Smooth muscle cell (in vitro differentiated cells): ENCODE data around the gene KCNB1. TPM values are rescaled to one million over a fixed set of nuclear protein-coding genes. Genes with fewer than 3 reads are reported as not detected.

Experiments
- DNase-seq: peaks from one replicate; lab custom pipeline; 2025; ENCODE audit not compliant: unreplicated experiment; lab: John Stamatoyannopoulos, UW
- H2AFZ ChIP-seq: fragments of 200-600 bp; sonication (generic); 2 replicates; pipeline ENCODE4 v1.6.0; 2016; ENCODE audit warnings: antibody characterized with exemption, low read depth, mild to moderate bottlenecking
- H3F3A ChIP-seq: fragments of 200-600 bp; sonication (generic); 2 replicates; pipeline ENCODE4 v1.6.0; 2017; ENCODE audit warnings: antibody characterized with exemption, low read depth
- H3K27ac ChIP-seq: fragments of 200-600 bp; sonication (generic); 2 replicates; pipeline ENCODE4 v1.5.1; 2016; ENCODE audit warnings: low read depth, mild to moderate bottlenecking
- H3K27me3 ChIP-seq: fragments of 200-600 bp; sonication (generic); 2 replicates; pipeline ENCODE4 v1.6.1; 2016; ENCODE audit warnings: low read depth, mild to moderate bottlenecking
- H3K36me3 ChIP-seq: fragments of 200-600 bp; sonication (generic); 2 replicates; pipeline ENCODE4 v1.5.1; 2016; ENCODE audit warnings: low read depth
- H3K4me1 ChIP-seq: fragments of 200-600 bp; sonication (generic); 2 replicates; pipeline ENCODE4 v1.5.1; 2016; ENCODE audit warnings: low read depth
- H3K4me2 ChIP-seq: fragments of 200-600 bp; sonication (generic); 2 replicates; pipeline ENCODE4 v1.6.0; 2016; ENCODE audit warnings: mild to moderate bottlenecking
- H3K4me3 ChIP-seq: fragments of 200-600 bp; sonication (generic); 2 replicates; pipeline ENCODE4 v1.5.1; 2016; ENCODE audit warnings: mild to moderate bottlenecking
- H3K79me2 ChIP-seq: fragments of 200-600 bp; sonication (generic); 2 replicates; pipeline ENCODE4 v1.6.0; 2016; ENCODE audit warnings: low read depth, mild to moderate bottlenecking
- H3K9ac ChIP-seq: fragments of 200-600 bp; sonication (generic); 2 replicates; pipeline ENCODE4 v1.6.0; 2016; ENCODE audit warnings: low read depth
- H3K9me3 ChIP-seq: fragments of 200-600 bp; sonication (generic); replicated peaks from 2 replicates; pipeline ENCODE4 v1.5.1; 2016; ENCODE audit warnings: low read depth
- H4K20me1 ChIP-seq: fragments of 200-600 bp; sonication (generic); 2 replicates; pipeline ENCODE4 v1.6.0; 2016; ENCODE audit warnings: low read depth
- CTCF ChIP-seq: fragments of 200-600 bp; sonication (generic); IDR thresholded peaks from 2 replicates; pipeline ENCODE4 v1.5.1; 2017; ENCODE audit warnings: borderline replicate concordance, mild to moderate bottlenecking, antibody characterized with exemption; ENCODE audit not compliant: insufficient read depth, poor library complexity, severe bottlenecking
- WGBS: methylation state at CpG from one replicate; pipeline ENCODE4 v1.1.7; 2016; ENCODE audit warnings: low lambda C conversion rate; 5-methylcytosine and 5-hydroxymethylcytosine counted together
- polyA plus RNA-seq: library from polyadenylated mRNA; unstranded; fragments of >200 nt; fragmentation: Nextera tagmentation; extraction: Ambion mirVana; gene quantifications from 2 replicates; pipeline ENCODE4 v1.2.1, GENCODE V29; 2016
- total RNA-seq: library from RNA; depleted of rRNA; stranded (reverse); fragments of >200 nt; gene quantifications from 2 replicates; pipeline ENCODE4 v1.2.3, GENCODE V29; 2014

The KCNB1 gene
- total and polyA plus RNA-seq, 2 experiments from 2014 or later = not detected

GRCh38 chr20:49483018-49483695 is 689 bp upstream of the KCNB1 start:
- Histone ChIP-seq H3K79me2 (no peaks in the 10 kb centered on the region), H3K27me3 (peaks cover 62% of the 10 kb centered on the region), H3K27ac (no peak overlapping the region), H3K4me2 (no peak overlapping the region), H4K20me1 (no peaks in the 10 kb centered on the region), H2AFZ (no peak overlapping the region), H3K36me3 (no peaks in the 10 kb centered on the region), H3K9ac (no peak overlapping the region), H3K4me3 (no peak overlapping the region), H3K4me1 (peaks cover 5% of the 10 kb centered on the region), H3K9me3 (no peaks in the 10 kb centered on the region), H3F3A (no peaks in the 10 kb centered on the region)
- DNase-seq = no peak
- WGBS = 10% methylated on average over 6 of the region's 27 CpGs
- TF ChIP-seq CTCF = no peak

- 84% methylated on average over 29 of the region's 46 CpGs for WGBS
- no peak overlapping the region for H2AFZ ChIP-seq
- no peaks in the 10 kb centered on the region for H3K79me2 ChIP-seq
- H4K20me1 ChIP-seq = no peaks in the 10 kb centered on the region
- no peaks in the 10 kb centered on the region for H3K36me3 ChIP-seq
- peaks cover 5% of the 10 kb centered on the region for H3K4me1 ChIP-seq
- H3K9me3 ChIP-seq = no peaks in the 10 kb centered on the region
- DNase-seq = no peak
- no peak overlapping the region for H3K9ac ChIP-seq
- H3K27ac ChIP-seq = no peak overlapping the region
- no peak for TF ChIP-seq CTCF
- no peak overlapping the region for H3K4me3 ChIP-seq
- H3F3A ChIP-seq = no peaks in the 10 kb centered on the region
- no peak overlapping the region for H3K4me2 ChIP-seq
- peaks cover 52% of the 10 kb centered on the region for H3K27me3 ChIP-seq
These were observed 295 bp downstream of the KCNB1 start for GRCh38 chr20:49482173-49482572.

- H3K4me1 ChIP-seq = peaks cover 5% of the 10 kb centered on the region
- H3K36me3 ChIP-seq = no peaks in the 10 kb centered on the region
- peaks cover 42% of the 10 kb centered on the region for H3K27me3 ChIP-seq
- no peaks in the 10 kb centered on the region for H3K79me2 ChIP-seq
- H3K4me2 ChIP-seq = no peak overlapping the region
- no peak for DNase-seq
- H3K9me3 ChIP-seq = no peaks in the 10 kb centered on the region
- no peak overlapping the region for H3K4me3 ChIP-seq
- H3K9ac ChIP-seq = no peak overlapping the region
- WGBS = 96% methylated on average over 3 of the region's 3 CpGs
- no peak overlapping the region for H2AFZ ChIP-seq
- no peak overlapping the region for H3K27ac ChIP-seq
- no peaks in the 10 kb centered on the region for H3F3A ChIP-seq
- no peak for TF ChIP-seq CTCF
- H4K20me1 ChIP-seq = no peaks in the 10 kb centered on the region
These were observed 1.4 kb downstream of the KCNB1 start for GRCh38 chr20:49481116-49481515.

GRCh38 chr20:49480236-49480635 is 2.2 kb downstream of the KCNB1 start:
- Histone ChIP-seq H3K4me3 (no peak overlapping the region), H4K20me1 (no peaks in the 10 kb centered on the region), H3K9me3 (no peaks in the 10 kb centered on the region), H3K79me2 (no peaks in the 10 kb centered on the region), H3K27me3 (peaks cover 33% of the 10 kb centered on the region), H2AFZ (no peak overlapping the region), H3K9ac (no peak overlapping the region), H3K4me2 (no peak overlapping the region), H3K27ac (no peak overlapping the region), H3F3A (no peaks in the 10 kb centered on the region), H3K36me3 (no peaks in the 10 kb centered on the region), H3K4me1 (peaks cover 5% of the 10 kb centered on the region)
- no peak for TF ChIP-seq CTCF
- DNase-seq = no peak
- 71% methylated on average over 3 of the region's 3 CpGs for WGBS
